HG03025 (cell line): ENCODE data around the gene CUL9.
"Not testable (repeated sequence)": the region's sequence is repeated elsewhere in the genome, so short reads cannot be mapped to it uniquely, and the experiment has no call there.

Experiments
- ATAC-seq: cut with Tn5 transposase; IDR thresholded peaks from one replicate; pipeline ENCODE4 v1.9.1; 2021; ENCODE audit warnings: mild to moderate bottlenecking, moderate library complexity; ENCODE audit not compliant: unreplicated experiment, low FRiP score

Gene CUL9

GRCh38 chr6:43181942-43182860, at the start of gene CUL9:
Gene CUL9 (plus strand): TSS chr6:43182196. CDS start chr6:43184311, 2,115 bp downstream.
- ATAC-seq = peak; percentile 79

GRCh38 chr6:43138267-43138666, 43.7 kb upstream of the CUL9 start:
- ATAC-seq = no peak

- not testable (repeated sequence) for ATAC-seq
Observed at GRCh38 chr6:43139973-43140372, 42.0 kb upstream of the CUL9 start.

GRCh38 chr6:43141644-43142043, 40.4 kb upstream of the CUL9 start:
- ATAC-seq = no peak

GRCh38 chr6:43142101-43142500, 39.9 kb upstream of the CUL9 start:
- ATAC-seq = no peak

GRCh38 chr6:43143235-43144128, 38.5 kb upstream of the CUL9 start:
- no peak for ATAC-seq

GRCh38 chr6:43144879-43145278, 37.1 kb upstream of the CUL9 start:
- ATAC-seq = no peak

GRCh38 chr6:43146261-43146660, 35.7 kb upstream of the CUL9 start:
- no peak for ATAC-seq

- ATAC-seq = no peak
Observed at GRCh38 chr6:43146709-43147688, 35.0 kb upstream of the CUL9 start.

- ATAC-seq = no peak
Observed at GRCh38 chr6:43147691-43148477, 34.1 kb upstream of the CUL9 start.

GRCh38 chr6:43149265-43149664, 32.7 kb upstream of the CUL9 start:
- no peak for ATAC-seq

GRCh38 chr6:43150051-43150751, 31.8 kb upstream of the CUL9 start:
- no peak for ATAC-seq

- ATAC-seq = no peak
Observed at GRCh38 chr6:43159599-43159998, 22.4 kb upstream of the CUL9 start.

- ATAC-seq = no peak
Observed at GRCh38 chr6:43163899-43164298, 18.1 kb upstream of the CUL9 start.

- ATAC-seq = no peak
Observed at GRCh38 chr6:43170417-43170930, 11.5 kb upstream of the CUL9 start.

GRCh38 chr6:43170931-43171706, 10.9 kb upstream of the CUL9 start, which contains the start of gene SRF:
Gene SRF (plus strand): TSS chr6:43171269. CDS start chr6:43171657, 388 bp downstream.
- peak; percentile 53 for ATAC-seq

- ATAC-seq = no peak
Observed at GRCh38 chr6:43171707-43172103, 10.3 kb upstream of the CUL9 start.
